IPS-20b (cell line): ENCODE results near the gene ZNHIT2.
A peak's percentile ranks its signal among the peaks of the same experiment; 100 is the strongest.

Source experiments
- H3K27ac ChIP-seq: one replicate; pipeline ENCODE4 v1.5.1; 2013; ENCODE audit warnings: low read length
- H3K27me3 ChIP-seq: 2 replicates; pipeline ENCODE4 v1.6.1; 2013; ENCODE audit warnings: mild to moderate bottlenecking, low read length, inconsistent platforms; ENCODE audit not compliant: insufficient read depth
- H3K36me3 ChIP-seq: 2 replicates; pipeline ENCODE4 v1.6.1; 2013; ENCODE audit warnings: low read depth, mild to moderate bottlenecking, inconsistent platforms, low read length, moderate library complexity; ENCODE audit not compliant: insufficient read depth
- H3K4me1 ChIP-seq: 2 replicates; pipeline ENCODE4 v1.6.1; 2013; ENCODE audit warnings: mild to moderate bottlenecking, control low read depth, inconsistent platforms, low read length, moderate library complexity; ENCODE audit not compliant: insufficient read depth
- H3K4me3 ChIP-seq: 2 replicates; pipeline ENCODE4 v1.5.1; 2013; ENCODE audit warnings: mild to moderate bottlenecking, low read length, inconsistent platforms
- H3K9ac ChIP-seq: 2 replicates; pipeline ENCODE4 v1.6.1; 2013; ENCODE audit warnings: low read depth, mild to moderate bottlenecking, inconsistent platforms, low read length, moderate library complexity
- H3K9me3 ChIP-seq: 2 replicates; pipeline ENCODE4 v1.6.1; 2013; ENCODE audit warnings: mild to moderate bottlenecking, low read depth, low read length, inconsistent platforms; ENCODE audit not compliant: insufficient read depth

The ZNHIT2 gene

DNA sequence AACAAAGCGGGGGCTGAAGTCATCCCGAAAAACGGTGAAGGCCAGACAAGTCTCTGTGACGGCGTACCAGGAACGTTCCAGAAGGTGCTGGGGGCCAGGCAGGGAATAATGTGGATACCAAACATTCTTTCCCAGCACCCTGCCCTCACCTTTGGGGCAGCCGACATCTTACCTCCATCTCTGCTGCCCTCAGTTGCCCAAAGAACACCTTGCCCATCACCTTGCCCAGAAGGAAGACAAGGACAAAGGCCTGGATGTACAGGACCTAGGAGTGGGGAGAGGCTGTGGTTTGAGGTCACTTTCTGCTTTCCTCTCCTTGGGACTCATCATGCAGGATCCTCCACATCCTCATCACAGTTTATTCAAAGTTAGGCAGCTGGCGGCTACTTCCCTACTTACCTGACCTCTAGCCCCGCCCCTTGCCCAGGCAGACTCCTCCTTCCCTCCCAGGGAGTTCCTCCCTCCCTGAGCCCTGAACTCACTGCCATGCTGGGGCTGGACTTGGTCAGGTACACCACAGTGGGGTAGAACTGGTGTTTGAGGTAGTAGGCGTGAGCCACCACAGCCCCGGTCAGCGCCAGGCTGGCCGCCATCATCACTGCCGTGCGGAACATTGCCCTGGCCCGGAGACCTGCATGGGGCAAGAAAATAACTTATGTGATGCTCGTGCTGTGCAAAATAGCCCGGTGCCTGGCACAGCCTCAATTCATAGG, 15.6 kb upstream of the ZNHIT2 start:
- H3K9ac ChIP-seq = peak overlapping the region; percentile 87; the same call in 1 of the 2 replicates
- H3K27ac ChIP-seq = no peak overlapping the region
- peaks cover 44% of the 10 kb centered on the region for H3K36me3 ChIP-seq
- no peaks in the 10 kb centered on the region for H3K27me3 ChIP-seq
- H3K4me1 ChIP-seq = no peaks in the 10 kb centered on the region
- H3K4me3 ChIP-seq = peak overlapping the region; percentile 88
- H3K9me3 ChIP-seq = no peaks in the 10 kb centered on the region

DNA sequence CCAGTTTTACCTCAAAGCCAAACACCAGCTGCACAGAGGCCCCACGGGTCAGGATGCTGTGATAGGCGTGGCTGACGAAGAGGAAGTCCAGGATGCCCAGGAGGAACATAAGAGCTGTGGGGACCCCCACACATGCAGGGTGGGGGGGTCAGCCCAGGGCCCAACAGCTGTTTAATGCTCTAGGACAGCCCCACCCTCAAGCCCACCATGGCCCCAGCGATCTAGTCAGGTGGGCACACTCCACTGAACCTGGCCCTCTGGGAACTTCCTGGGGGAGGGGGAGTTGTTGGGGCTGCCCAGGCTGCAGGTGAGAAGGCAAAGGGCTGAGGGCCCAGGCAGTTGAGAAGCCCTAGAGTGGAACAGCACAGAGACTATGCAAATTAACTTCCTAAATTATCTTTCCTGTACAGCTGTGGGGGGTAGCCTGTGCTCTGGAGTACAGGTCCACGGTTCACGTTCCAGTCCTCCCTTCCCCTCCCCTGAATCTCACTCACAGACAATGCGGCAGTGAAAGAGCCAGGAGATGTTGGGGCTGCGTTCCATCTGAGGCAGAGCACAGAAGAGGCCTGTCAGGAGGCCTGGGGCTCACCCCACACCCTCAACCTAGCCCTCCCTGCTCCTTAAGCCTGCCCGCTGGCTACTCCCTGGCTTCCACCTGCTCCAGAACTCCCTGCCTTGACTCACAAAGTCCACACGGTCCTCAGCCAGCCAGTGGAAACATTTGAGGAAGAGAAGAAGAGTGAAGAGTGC, 14.9 kb upstream of the ZNHIT2 start:
- Histone ChIP-seq H3K27ac (no peak overlapping the region), H3K27me3 (no peaks in the 10 kb centered on the region), H3K4me1 (no peaks in the 10 kb centered on the region), H3K36me3 (peaks cover 52% of the 10 kb centered on the region), H3K4me3 (no peak overlapping the region; the same call in 1 of the 2 replicates), H3K9ac (no peak overlapping the region), H3K9me3 (no peaks in the 10 kb centered on the region)

GRCh38 chr11:65131895-65132237, 14.4 kb upstream of the ZNHIT2 start:
- Histone ChIP-seq H3K9me3 (no peaks in the 10 kb centered on the region), H3K4me3 (no peak overlapping the region), H3K4me1 (no peaks in the 10 kb centered on the region), H3K27me3 (no peaks in the 10 kb centered on the region), H3K27ac (no peak overlapping the region), H3K36me3 (peaks cover 57% of the 10 kb centered on the region), H3K9ac (no peak overlapping the region)

DNA sequence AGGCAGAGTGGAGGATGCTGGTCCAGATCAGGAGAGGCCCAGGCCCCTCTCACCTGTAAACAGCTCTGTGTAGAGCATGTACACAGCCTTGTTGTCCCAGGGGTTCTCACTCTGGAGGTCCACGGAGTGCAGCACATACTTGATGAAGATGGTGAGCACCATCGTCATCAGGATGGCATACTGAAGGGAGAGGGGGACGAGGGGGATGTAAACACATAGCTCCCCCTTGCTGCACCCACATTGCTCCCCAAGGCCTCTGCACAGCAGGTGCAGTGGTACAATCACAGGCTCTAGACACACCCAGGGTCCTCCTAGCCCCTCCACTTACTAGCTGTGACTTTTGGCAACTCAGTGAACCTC, 13.9 kb upstream of the ZNHIT2 start:
- H3K4me1 ChIP-seq = no peaks in the 10 kb centered on the region
- no peak overlapping the region for H3K27ac ChIP-seq
- no peak overlapping the region for H3K4me3 ChIP-seq
- no peaks in the 10 kb centered on the region for H3K9me3 ChIP-seq
- no peak overlapping the region for H3K9ac ChIP-seq
- H3K27me3 ChIP-seq = no peaks in the 10 kb centered on the region
- peaks cover 62% of the 10 kb centered on the region for H3K36me3 ChIP-seq

DNA sequence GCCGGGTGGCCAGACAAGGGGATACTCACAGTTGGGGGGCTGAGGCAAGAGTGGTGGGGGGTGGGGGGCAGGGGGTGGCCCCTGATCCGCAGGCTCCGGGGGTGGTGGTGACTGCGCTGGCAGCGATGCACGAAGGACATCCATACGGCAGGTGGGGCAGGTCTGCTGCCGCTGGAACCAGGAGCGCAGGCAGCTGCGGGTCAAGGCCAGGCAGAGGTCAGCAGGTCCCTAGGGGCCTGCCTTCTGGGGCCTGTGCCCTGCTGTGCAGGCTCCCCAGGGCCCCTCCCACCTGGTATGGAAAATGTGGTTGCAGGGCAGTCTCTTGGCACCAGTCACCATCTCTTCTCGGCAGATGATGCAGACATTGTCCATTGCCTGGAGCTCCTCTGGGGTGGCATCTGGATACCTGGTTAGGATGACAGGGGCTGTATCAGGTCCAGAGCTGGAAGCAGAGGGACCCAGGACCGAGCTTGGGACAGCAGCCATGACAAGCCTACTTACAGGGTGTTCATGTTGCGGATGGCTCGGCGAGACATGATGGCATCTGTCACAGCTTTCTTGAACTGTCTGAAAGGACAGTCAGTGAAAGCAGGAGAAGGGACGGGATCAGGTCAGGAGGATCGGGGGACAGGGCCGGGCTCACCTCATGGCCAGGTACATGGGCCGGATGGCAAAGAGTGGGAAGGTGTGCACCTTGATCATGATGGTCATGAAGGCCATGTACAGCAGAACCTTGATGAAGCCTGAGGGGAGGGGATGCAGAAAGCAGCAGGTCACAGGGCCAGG, 13.3 kb upstream of the ZNHIT2 start:
- no peaks in the 10 kb centered on the region for H3K27me3 ChIP-seq
- no peaks in the 10 kb centered on the region for H3K9me3 ChIP-seq
- H3K27ac ChIP-seq = no peak overlapping the region
- H3K4me3 ChIP-seq = no peak overlapping the region
- H3K9ac ChIP-seq = no peak overlapping the region
- no peaks in the 10 kb centered on the region for H3K4me1 ChIP-seq
- peaks cover 68% of the 10 kb centered on the region for H3K36me3 ChIP-seq

DNA sequence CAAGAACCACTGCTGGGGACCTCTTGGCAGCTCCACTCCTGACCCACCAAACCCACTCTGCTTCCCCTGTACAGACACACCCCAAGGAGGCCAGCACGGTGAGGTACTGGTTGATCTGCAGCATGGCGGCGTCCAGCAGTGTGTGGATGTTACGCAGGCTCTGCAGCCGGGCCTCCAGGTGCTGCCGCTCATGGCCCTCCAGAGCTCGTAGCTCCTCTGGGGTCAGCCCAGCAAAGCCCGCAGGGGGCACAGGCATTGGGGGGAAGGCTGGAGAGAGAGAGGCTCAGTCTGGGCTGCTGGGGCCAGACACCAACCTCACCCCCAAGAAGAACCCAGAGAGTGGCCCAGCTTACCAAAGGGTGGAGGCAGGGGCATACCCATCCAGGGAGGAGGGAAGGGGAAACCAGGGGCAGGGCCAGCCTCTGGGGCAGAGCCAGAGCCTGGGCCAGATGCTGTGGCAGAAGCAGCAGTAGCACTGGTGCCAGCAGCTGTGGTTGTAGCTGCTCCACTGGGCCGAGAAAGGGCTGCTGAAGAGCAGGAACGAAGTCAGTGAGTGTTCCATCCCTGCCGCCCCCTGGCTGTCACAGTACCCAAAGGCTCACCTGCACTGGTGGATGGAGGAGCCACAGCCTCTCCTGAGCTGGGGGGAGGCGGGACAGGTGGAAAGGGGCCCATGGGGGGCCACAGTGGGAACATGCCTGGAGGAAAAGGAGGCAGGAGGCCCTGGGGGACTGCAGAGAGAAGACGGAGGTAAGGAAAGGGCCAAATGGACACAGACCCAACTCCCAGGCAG, 12.3 kb upstream of the ZNHIT2 start:
- Histone ChIP-seq H3K4me1 (no peaks in the 10 kb centered on the region), H3K9me3 (no peaks in the 10 kb centered on the region), H3K36me3 (peaks cover 77% of the 10 kb centered on the region), H3K27ac (no peak overlapping the region), H3K9ac (no peak overlapping the region), H3K27me3 (no peaks in the 10 kb centered on the region), H3K4me3 (no peak overlapping the region)

- Histone ChIP-seq H3K27ac (no peak overlapping the region), H3K9ac (no peak overlapping the region), H3K36me3 (peaks cover 89% of the 10 kb centered on the region)
Measured at GRCh38 chr11:65128182-65129145, 11.0 kb upstream of the ZNHIT2 start.

GRCh38 chr11:65127473-65128181, 10.1 kb upstream of the ZNHIT2 start:
- no peaks in the 10 kb centered on the region for H3K9me3 ChIP-seq
- no peaks in the 10 kb centered on the region for H3K27me3 ChIP-seq
- no peak overlapping the region for H3K9ac ChIP-seq
- H3K4me3 ChIP-seq = no peak overlapping the region
- no peaks in the 10 kb centered on the region for H3K4me1 ChIP-seq
- H3K36me3 ChIP-seq = peaks cover 86% of the 10 kb centered on the region
- H3K27ac ChIP-seq = no peak overlapping the region

More at GRCh38 chr11:65128182-65129145, 11.0 kb upstream of the ZNHIT2 start:
- H3K4me1 ChIP-seq = no peaks in the 10 kb centered on the region
- H3K27me3 ChIP-seq = no peaks in the 10 kb centered on the region
- H3K4me3 ChIP-seq = no peak overlapping the region
- no peaks in the 10 kb centered on the region for H3K9me3 ChIP-seq

DNA sequence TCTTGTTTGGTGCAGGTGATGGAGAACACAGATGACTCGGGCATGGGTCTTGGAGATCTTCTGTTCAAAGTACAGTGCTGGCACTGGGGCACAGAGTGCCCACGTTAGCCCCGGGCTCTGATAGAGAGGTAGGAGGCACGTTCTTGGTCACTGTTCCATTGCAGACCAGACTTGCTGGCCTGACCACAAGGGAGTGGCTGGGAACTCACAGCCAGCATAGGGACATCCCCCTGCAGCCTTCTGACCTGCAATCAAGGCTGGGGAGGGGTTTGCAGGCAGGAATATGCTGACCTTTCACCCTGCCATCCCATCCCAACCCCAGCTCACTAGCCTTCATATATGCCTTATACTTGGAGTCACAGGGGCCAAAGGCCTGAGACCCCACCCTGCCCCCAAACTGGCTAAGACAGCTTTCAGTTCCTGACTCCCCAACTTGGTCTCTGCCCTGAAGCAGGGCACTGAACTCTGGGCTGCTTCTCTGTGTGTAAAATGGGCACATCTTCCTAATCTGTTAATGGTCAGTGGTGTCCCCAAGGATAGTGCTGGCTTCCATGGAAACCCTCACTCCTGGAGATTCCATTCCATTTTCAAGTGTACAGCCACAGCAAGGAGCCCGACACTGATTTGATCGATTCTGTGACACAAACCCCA, 9.2 kb upstream of the ZNHIT2 start:
- no peaks in the 10 kb centered on the region for H3K4me1 ChIP-seq
- H3K36me3 ChIP-seq = peaks cover 79% of the 10 kb centered on the region
- H3K27ac ChIP-seq = no peak overlapping the region
- H3K9me3 ChIP-seq = no peaks in the 10 kb centered on the region
- H3K9ac ChIP-seq = no peak overlapping the region
- no peaks in the 10 kb centered on the region for H3K27me3 ChIP-seq
- no peak overlapping the region for H3K4me3 ChIP-seq
